ENCODE data around the gene TNFAIP2. TPM values are rescaled to one million over a fixed set of nuclear protein-coding genes. Genes with fewer than 3 reads are reported as not detected.

The TNFAIP2 gene
- total RNA-seq: 14.6 and 35.8 TPM in 2 replicates

GRCh38 chr14:103122947-103123633 lies at the start of gene TNFAIP2:
TNFAIP2 (plus strand) TSS chr14:103123461; CDS start chr14:103126458, 2,997 bp downstream.

GRCh38 chr14:103084021-103084919 lies 39.0 kb upstream of the TNFAIP2 start, which contains the start of gene LBHD2:
LBHD2 (plus strand) TSS chr14:103084210; CDS start chr14:103086013, 1,803 bp downstream.

GRCh38 chr14:103094406-103095209 lies 28.7 kb upstream of the TNFAIP2 start, which contains the start of gene EXOC3L4:
EXOC3L4 (plus strand) TSS chr14:103094725; CDS start chr14:103100220, 5,495 bp downstream.

Other genes with a start within 250 kb of the TNFAIP2 start
- under 0.01 TPM in 1 of 2 replicates, not detected in the other for gene AMN, start 200.8 kb upstream of the TNFAIP2 start, total RNA-seq
- gene CDC42BPB, start 65.9 kb upstream of the TNFAIP2 start, total RNA-seq: 148 and 153 TPM in 2 replicates
- not detected in 2 replicates for gene LBHD2, start 39.3 kb upstream of the TNFAIP2 start, total RNA-seq
- gene EXOC3L4, start 28.7 kb upstream of the TNFAIP2 start, total RNA-seq: not detected in 2 replicates
- 281 and 330 TPM in 2 replicates for gene EIF5, start 210.8 kb downstream of the TNFAIP2 start, total RNA-seq

All from thoracic aorta endothelial cell (primary cell).